ENCODE measurements around the gene MAML2.
A peak's percentile ranks its signal among the peaks of the same experiment; 100 is the strongest.

The MAML2 gene

GRCh38 chr11:96254087-96254486 lies 88.9 kb downstream of the MAML2 start:
- Mint-ChIP-seq H3K4me1 (ENCODE audit: low read depth) (peaks cover 88% of the 10 kb centered on the region), H3K27ac (peak overlapping the region; percentile 92), H3K36me3 (ENCODE audit: low read depth) (peaks cover 60% of the 10 kb centered on the region), H3K9me3 (no peaks in the 10 kb centered on the region), H3K4me3 (peak overlapping the region; percentile 68), H3K27me3 (no peaks in the 10 kb centered on the region)
- DNase-seq, result no peak

DNA sequence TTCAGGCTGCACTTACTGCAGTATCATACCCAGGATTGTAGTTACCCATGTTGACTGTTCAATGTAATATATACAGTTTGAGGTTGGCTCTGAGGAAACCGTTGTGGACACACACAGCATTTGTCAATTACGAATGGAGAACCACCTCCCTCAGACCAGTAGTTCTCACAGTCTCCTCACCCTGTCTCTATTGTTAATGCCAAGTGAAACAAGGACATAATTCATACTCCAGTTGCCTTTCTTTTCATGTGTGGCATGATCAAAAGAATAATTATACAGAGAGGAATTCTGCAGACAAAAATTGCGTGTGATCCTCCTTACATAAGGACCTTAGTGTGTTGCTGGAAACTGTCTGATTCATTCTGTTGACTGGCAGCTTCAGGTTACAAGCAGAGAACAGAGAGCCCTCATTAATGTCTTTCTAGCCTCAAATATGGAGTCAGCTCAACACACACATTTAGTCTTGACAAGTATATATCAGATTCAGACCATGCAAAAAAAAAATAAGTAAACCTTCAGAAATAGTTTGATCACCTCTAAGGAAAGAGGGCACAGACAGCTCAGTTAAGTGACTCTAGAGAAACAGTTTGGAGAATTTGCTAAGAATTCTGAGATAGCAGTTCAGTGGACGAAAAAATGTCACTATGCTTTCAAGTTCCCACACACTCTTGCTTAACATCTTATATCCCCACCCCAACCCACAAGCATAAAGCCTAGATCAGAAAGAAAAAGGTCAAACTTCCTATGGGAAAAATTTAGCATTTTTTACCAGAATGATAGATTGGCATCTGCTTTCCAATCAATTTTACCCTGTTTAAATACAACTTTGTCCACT lies 96.1 kb downstream of the MAML2 start:
- no peak for DNase-seq
- Mint-ChIP-seq H3K4me3 (peak overlapping the region; percentile 23), H3K27me3 (no peaks in the 10 kb centered on the region), H3K36me3 (ENCODE audit: low read depth) (peaks cover 35% of the 10 kb centered on the region), H3K4me1 (ENCODE audit: low read depth) (peaks cover 84% of the 10 kb centered on the region), H3K9me3 (no peaks in the 10 kb centered on the region), H3K27ac (peak overlapping the region; percentile 90)

DNA sequence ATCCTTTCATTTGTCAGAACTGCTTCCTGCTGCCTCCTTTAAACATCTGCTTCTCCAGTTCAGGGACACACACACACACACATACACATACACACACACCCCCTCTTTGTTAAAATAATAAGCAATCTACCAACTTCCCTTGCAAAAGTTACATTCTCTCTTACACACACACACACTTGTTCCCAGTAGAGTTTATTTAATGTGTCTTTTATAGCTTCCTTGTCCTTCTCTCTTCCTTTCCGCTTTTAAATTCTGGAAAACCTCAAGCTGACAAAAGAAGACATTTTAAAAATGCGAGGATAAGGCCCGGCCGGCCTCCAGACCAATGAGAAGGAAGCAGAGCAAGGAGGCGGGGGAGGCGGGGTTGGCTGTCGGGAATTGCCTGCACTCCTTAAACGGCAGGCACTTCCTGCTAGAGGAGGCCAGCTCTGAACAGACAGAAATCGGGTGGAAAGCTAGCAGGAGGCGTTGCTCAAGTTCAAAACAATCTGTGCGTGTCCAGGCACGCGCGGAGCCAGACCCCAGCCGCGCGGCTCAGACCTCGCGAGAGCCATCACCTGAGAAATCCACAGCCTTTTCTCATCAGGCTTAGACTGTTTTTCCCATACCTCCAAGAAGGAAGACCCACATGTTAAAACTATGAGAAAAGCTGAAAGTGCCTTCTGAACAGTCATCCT lies 99.9 kb downstream of the MAML2 start:
- Mint-ChIP-seq H3K4me1 (ENCODE audit: low read depth) (peaks cover 63% of the 10 kb centered on the region), H3K4me3 (peak overlapping the region; percentile 79), H3K9me3 (no peaks in the 10 kb centered on the region), H3K27ac (peak overlapping the region; percentile 98), H3K27me3 (no peaks in the 10 kb centered on the region), H3K36me3 (ENCODE audit: low read depth) (peaks cover 16% of the 10 kb centered on the region)
- DNase-seq, result peak; percentile 81

DNA sequence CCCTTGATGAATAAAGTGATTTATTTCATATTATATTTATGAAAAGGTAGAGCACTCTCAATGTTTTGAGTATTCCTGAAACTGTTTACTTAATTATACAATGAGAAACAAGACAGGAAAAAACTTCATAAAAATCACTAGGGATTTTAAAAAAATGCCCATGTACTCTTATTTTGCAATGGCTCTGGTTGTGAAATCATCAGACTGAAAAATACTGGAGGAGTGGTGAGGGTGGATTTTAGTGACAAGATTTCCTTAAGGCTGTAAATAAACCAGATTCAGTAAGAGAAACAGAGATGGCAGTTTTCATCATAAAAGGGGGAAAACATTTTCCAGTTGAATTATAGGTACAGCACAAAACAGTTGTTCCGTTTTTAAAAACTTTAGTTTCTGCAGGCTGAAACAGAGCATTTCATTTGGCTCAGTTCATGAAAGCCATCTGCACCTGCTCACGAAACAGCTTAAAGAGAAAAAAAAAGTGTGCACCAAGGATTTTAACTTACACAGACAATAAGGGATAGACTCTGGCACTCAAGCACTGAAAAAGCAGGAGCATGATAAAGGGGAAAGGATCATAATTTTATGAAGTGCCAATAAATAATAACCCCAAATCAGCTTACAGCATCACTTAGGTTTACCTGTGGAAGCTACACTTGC lies 100.7 kb downstream of the MAML2 start:
- DNase-seq, result no peak
- H3K27me3 Mint-ChIP-seq, result no peaks in the 10 kb centered on the region
- H3K36me3 Mint-ChIP-seq (ENCODE audit: low read depth), result peaks cover 14% of the 10 kb centered on the region
- H3K9me3 Mint-ChIP-seq, result no peaks in the 10 kb centered on the region
- H3K4me1 Mint-ChIP-seq (ENCODE audit: low read depth), result peaks cover 56% of the 10 kb centered on the region
- peak overlapping the region; percentile 79 for H3K4me3 Mint-ChIP-seq
- H3K27ac Mint-ChIP-seq, result peak overlapping the region; percentile 98

DNA sequence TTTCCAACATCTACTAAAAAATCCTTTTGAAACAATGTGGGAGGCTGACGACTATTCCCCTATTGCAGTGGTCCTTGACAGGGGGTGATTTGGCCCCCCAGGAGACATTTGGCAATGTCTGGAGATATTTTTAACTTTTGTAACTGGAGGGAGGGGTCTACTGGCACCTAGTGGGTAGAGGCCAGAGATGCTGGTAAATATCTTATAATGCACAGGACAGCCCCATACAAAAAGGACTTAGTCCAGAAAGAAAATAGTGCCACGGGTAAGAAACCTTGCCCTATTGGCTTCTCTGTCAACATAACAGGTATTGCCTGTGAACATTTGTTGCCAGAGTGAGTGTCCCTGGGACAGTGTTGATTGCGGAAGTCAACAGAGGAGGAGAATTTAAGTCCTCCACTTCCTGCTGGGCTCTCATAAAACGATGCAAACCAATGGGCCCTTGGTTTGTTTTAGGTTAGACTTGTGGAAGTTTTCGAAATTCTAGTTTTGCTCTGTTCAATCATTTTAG lies 101.6 kb downstream of the MAML2 start:
- Mint-ChIP-seq H3K4me3 (no peak overlapping the region), H3K9me3 (no peaks in the 10 kb centered on the region), H3K36me3 (ENCODE audit: low read depth) (peaks cover 14% of the 10 kb centered on the region), H3K27me3 (no peaks in the 10 kb centered on the region), H3K4me1 (ENCODE audit: low read depth) (peaks cover 47% of the 10 kb centered on the region), H3K27ac (peak overlapping the region; percentile 69)
- no peak for DNase-seq

GRCh38 chr11:96238563-96239135 lies 104.3 kb downstream of the MAML2 start:
- Mint-ChIP-seq H3K27ac (no peak overlapping the region), H3K4me3 (no peak overlapping the region), H3K4me1 (ENCODE audit: low read depth) (peaks cover 32% of the 10 kb centered on the region), H3K36me3 (ENCODE audit: low read depth) (peaks cover 29% of the 10 kb centered on the region), H3K27me3 (no peaks in the 10 kb centered on the region), H3K9me3 (no peaks in the 10 kb centered on the region)
- no peak for DNase-seq

DNA sequence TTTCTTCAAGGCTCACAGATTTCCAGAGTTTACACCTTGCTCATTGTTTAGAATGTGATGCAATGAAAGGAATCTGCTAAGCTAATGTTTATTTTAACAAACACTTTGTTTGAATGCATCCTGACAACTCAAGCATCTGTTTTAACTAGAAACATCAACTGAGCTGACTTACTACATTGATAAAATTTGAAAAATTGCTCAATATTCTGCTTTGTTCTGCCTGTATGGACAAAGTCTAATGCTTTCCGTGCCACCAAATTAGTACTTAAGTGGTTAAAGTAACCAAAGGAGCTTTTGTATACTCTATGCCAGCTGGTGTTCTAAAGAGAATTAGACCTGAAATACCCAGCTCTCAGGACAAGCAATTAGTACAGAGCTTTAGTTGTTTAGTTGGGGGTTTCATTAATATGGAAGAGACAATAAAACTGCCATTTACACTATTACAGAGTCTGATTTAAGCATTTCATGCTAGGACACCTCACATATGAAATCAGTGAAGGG lies 105.2 kb downstream of the MAML2 start:
- no peak for DNase-seq
- peaks cover 29% of the 10 kb centered on the region for H3K36me3 Mint-ChIP-seq (ENCODE audit: low read depth)
- H3K4me3 Mint-ChIP-seq, result no peak overlapping the region
- peaks cover 31% of the 10 kb centered on the region for H3K4me1 Mint-ChIP-seq (ENCODE audit: low read depth)
- no peaks in the 10 kb centered on the region for H3K9me3 Mint-ChIP-seq
- H3K27me3 Mint-ChIP-seq, result no peaks in the 10 kb centered on the region
- H3K27ac Mint-ChIP-seq, result no peak overlapping the region

DNA sequence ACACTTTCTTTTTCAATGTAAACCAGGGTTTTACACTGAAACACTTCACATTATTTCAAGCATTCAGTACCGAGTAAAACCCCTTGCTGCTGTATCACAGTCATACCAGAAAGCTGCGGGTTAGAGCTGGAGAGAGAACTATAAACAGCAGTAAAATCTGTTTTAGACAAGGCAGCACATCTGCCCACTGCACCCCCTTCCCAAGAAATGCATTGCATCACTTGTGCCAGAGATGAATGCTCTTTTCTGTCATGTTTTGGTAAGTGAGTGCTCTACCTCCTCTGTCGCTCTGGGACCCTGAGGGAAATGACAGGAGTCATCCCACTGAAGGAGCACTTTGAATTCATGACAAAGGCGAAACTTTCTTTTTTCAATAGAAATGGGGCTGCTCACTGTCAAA lies 107.2 kb downstream of the MAML2 start:
- H3K36me3 Mint-ChIP-seq (ENCODE audit: low read depth), result peaks cover 47% of the 10 kb centered on the region
- H3K9me3 Mint-ChIP-seq, result no peaks in the 10 kb centered on the region
- H3K4me1 Mint-ChIP-seq (ENCODE audit: low read depth), result peaks cover 31% of the 10 kb centered on the region
- H3K27ac Mint-ChIP-seq, result no peak overlapping the region
- H3K27me3 Mint-ChIP-seq, result no peaks in the 10 kb centered on the region
- peak overlapping the region; percentile 69 for H3K4me3 Mint-ChIP-seq
- DNase-seq, result peak; percentile 56

DNA sequence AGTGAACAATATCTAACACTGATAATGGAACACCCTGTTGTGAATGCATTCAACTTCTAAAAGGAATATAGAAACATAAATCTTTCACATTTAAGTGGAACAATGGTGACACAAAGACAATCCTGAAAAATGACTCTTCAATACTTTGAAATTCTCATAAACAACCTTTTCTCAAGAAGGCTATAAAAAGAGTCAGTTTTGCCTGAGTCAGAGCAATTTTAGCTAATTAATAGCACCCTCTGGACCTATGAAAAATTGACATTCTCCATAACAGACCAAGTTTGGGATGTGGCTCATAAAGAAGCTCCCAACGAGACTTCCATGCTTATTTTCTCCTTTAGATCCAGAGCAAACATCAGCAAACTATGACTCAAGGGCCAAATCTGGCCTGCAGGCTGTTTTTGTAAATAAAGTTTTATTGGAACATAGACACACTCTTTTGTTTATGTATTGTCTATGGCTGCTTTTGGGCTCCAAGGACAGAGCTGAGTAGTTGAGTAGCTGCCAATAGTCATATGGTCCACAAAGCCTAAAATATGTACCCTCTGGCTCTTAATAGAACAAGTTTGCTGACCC lies 108.0 kb downstream of the MAML2 start:
- Mint-ChIP-seq H3K27ac (no peak overlapping the region), H3K4me1 (ENCODE audit: low read depth) (peaks cover 37% of the 10 kb centered on the region), H3K9me3 (no peaks in the 10 kb centered on the region), H3K4me3 (peak overlapping the region; percentile 69), H3K27me3 (no peaks in the 10 kb centered on the region), H3K36me3 (ENCODE audit: low read depth) (peaks cover 46% of the 10 kb centered on the region)
- no peak for DNase-seq

- Mint-ChIP-seq H3K27ac (peak overlapping the region; percentile 76), H3K4me3 (no peak overlapping the region), H3K4me1 (ENCODE audit: low read depth) (peaks cover 65% of the 10 kb centered on the region), H3K27me3 (no peaks in the 10 kb centered on the region), H3K9me3 (no peaks in the 10 kb centered on the region), H3K36me3 (ENCODE audit: low read depth) (peaks cover 70% of the 10 kb centered on the region)
- no peak for DNase-seq
These were observed 110.9 kb downstream of the MAML2 start for GRCh38 chr11:96232132-96232531.

DNA sequence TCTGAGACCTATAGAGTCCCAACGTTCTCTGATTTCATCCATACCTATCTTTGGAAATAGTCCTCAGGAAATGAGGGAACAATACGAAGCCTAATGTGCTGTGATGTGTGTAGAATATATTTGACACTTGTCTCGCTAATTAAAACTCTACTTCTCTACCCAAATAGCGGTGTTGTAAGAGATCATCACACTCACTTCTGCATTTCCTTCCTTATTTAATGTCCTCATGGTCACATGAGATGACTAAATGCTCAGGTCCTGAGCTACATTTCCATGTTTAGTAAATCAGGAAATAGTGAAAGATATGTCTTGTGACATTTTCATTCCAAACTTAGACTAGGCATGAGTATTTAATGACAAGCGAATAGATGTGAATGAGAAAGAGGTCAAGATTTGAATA lies 112.3 kb downstream of the MAML2 start:
- Mint-ChIP-seq H3K9me3 (no peaks in the 10 kb centered on the region), H3K27ac (peak overlapping the region; percentile 47), H3K4me1 (ENCODE audit: low read depth) (peaks cover 77% of the 10 kb centered on the region), H3K4me3 (no peak overlapping the region), H3K27me3 (no peaks in the 10 kb centered on the region), H3K36me3 (ENCODE audit: low read depth) (peaks cover 74% of the 10 kb centered on the region)
- no peak for DNase-seq

DNA sequence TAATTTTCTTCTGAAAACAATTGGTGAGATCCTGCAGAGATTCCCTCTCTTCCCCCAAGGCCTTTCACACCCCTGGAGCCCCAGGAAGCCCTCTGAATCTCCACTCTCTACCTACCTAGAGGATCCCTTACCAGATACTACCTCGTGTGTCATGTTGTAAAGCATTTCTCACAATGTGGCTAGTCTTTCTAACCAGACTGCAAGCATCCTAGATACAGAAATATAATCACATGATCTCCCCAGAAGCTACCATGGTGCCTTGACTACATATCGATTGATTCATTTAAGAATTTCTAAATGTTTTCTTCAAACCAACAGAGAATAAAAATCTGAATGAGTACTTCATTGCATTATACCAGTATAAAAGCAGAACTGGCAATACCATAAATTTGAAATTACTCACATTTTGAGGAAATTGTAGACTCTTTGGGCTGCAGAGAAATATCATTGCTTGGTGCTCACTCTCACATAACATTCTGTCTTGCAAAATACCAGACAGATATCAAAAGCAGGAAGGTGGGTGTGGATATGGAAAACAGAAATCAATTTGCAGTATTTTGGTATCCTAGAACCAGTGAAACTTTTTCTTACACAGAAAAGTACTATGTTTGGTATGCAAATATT lies 113.5 kb downstream of the MAML2 start:
- Mint-ChIP-seq H3K9me3 (no peaks in the 10 kb centered on the region), H3K27ac (peak overlapping the region; percentile 90), H3K4me3 (no peak overlapping the region), H3K27me3 (no peaks in the 10 kb centered on the region), H3K36me3 (ENCODE audit: low read depth) (peaks cover 75% of the 10 kb centered on the region), H3K4me1 (ENCODE audit: low read depth) (peaks cover 89% of the 10 kb centered on the region)
- DNase-seq, result no peak

DNA sequence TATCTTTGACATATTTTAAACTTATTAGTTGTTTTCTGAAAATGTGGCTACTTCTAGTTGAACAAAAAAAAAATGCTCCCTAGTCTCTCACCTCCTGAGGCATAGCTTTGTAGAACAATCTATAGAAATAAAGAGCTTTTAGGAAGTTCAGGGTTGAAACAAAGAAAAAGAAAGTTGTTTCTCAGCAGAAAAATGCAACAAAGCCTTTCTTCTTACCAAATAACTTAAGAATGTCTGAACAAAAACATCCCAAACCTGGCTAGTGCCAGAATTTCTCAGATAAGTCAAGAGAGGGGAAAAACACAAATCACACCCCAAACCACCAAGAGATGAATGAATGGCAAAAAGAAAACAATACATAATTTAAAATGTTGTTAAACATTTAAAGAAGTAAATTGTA lies 114.1 kb downstream of the MAML2 start:
- Mint-ChIP-seq H3K27me3 (no peaks in the 10 kb centered on the region), H3K9me3 (no peaks in the 10 kb centered on the region), H3K27ac (peak overlapping the region; percentile 90), H3K36me3 (ENCODE audit: low read depth) (peaks cover 76% of the 10 kb centered on the region), H3K4me3 (no peak overlapping the region), H3K4me1 (ENCODE audit: low read depth) (peaks cover 91% of the 10 kb centered on the region)
- no peak for DNase-seq
